Measurements from ENCODE around the gene CLSTN3.
A peak's percentile ranks its signal among the peaks of the same experiment; 100 is the strongest.

CLSTN3 gene

DNA sequence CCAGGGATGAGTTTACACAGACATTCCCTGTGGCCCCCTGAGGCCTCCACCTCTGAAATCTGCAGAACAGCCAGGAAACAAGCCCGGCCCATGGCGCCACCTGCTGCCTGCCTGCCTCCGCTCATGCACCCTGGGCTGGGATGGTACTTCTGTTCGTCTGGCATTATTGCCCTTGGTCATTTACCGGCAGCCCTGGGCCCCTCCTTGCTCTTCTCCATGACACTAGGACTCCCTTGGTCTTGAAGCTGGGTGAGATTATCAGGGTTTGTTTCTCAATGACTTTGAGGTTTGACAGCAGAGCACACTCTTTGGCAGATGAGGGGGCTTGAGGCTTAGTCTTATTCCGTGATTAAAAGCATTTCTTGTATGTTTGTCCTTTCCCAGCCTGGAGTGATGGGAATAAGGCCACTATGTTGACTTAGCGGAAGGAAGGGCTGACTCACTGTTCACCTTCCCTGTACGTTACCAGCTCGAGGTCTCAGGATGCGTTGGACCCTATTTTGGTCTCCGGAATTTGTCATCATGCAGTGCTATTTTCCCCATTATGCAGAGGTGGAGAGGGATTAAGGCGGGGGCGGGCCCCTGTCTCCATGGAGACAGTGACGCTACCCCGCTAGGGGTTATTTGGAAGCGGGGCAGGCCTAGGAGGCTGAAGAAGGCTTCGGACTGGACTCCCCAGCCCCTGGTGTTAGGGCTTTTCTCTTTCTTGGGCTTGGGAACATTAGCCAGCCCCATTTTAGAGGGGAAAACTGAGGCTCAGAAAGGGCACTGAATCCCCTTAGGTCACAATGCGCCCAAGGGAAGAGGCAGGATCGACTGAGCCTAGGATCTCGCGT, 58.6 kb downstream of the CLSTN3 start:
- peak; percentile 70 for DNase-seq (ENCODE audit: low spot score)

GRCh38 chr12:7189398-7190267, 59.5 kb downstream of the CLSTN3 start, which contains the start of gene PEX5:
TSS of gene PEX5 (plus strand) at chr12:7189686. CDS start at chr12:7190378, 692 bp downstream.
- DNase-seq (ENCODE audit: low spot score): peak; percentile 88

DNA sequence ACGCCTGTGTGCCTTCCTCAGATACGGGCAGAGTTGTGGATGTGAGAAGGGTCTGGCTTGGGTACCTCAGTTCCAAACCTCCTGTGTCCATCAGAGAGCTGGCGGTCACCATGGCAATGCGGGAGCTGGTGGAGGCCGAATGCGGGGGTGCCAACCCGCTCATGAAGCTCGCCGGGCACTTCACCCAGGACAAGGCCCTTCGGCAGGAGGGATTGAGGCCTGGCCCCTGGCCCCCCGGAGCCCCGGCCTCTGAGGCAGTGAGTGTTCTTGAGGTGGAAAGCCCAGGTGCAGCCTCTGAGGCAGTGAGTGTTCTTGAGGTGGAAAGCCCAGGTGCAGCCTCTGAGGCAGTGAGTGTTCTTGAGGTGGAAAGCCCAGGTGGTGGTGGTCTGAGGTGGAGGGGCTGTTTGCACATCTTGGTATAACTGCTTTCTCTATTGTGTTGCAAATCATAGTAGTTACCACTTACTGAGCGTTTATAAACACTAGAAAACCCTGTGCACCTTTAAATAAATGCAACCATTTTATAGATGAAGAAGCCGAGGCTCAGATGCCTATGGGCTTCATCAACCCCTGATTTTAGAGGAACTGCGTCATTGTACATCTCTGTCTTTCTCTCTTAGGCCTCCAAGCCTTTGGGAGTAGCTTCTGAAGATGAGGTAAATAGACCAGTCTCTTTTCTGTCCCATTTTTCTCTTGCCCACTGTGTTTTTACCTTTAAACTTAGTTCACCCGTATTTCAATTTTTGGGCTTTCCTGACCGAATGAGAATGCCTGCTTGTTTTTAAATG, 60.3 kb downstream of the CLSTN3 start:
- no peak for DNase-seq (ENCODE audit: low spot score)

- DNase-seq (ENCODE audit: low spot score): no peak
Observed at GRCh38 chr12:7193674-7194073, 63.5 kb downstream of the CLSTN3 start.

DNA sequence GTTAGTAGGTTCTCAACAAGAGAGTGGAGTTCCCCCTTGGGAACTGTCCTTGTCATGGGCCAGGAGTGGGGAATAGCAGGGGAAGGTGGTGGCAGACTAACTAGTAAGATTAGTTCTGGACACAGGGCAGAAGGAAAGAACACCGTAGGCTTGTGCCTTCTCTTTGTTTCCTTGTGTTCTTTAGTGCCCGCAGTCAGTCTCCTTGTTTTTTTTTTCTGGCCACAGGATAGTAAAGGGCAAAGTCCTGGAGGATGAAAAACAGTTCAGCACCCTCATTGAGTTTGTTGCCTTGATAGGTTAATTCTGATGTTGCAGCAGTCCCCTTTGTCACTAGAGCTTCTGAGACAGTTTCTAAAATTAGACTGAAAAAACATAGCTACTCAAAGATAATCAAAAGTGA, 67.7 kb downstream of the CLSTN3 start:
- DNase-seq (ENCODE audit: low spot score): no peak

GRCh38 chr12:7203109-7203508, 72.9 kb downstream of the CLSTN3 start:
- no peak for DNase-seq (ENCODE audit: low spot score)

DNA sequence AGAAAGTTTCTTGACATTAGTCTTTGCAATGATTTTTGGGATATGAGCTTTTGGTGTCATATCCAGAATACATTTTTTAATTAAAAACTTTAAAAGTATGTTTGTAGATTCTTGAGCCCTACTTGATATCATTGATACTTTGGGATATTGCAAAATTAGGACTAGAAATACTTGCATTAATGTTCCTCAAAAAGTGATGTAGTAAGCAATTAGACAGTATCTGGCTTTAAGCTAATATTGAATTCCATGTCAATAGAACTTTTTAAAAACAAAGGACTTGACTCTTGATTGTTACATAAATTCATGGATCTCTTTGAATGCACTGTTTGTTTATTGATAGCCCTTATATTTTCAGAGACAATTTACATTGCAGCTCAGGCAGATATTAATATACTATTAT, 74.9 kb downstream of the CLSTN3 start:
- no peak for DNase-seq (ENCODE audit: low spot score)

DNA sequence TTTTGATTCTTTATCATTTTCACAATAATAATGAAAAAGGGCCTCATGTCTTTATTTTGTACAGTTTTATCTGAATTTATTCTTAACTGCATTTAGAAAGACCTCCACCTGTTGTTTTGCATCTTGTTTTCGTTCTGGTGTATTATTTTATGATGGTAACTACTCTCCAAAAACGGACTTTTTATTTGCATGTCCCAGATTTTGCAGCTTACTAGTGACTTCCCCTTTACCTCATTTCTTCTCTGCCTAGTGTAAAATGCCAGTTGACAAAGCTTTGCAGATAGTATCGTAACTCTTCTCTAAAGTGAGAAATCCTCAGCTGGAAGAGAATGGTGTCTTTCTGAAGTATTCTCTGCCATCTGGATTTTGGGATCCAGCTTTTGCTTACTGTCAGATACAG, 76.5 kb downstream of the CLSTN3 start:
- DNase-seq (ENCODE audit: low spot score): no peak

- peak; percentile 81 for DNase-seq (ENCODE audit: low spot score)
Observed at GRCh38 chr12:7207866-7208625, 77.9 kb downstream of the CLSTN3 start.

All from hematopoietic multipotent progenitor cell treated with erythropoietin and hydrocortisone succinate and interleukin-3 and kit ligand, for 15 days (in vitro differentiated cells).